ENCODE measurements around the gene SCARB2.

The SCARB2 gene

GRCh38 chr4:76199664-76200211 is 13.9 kb downstream of the SCARB2 start:
- Histone ChIP-seq H3K4me1 (ENCODE audit: control insufficient read depth, insufficient read depth, low read length) (peaks cover 51% of the 10 kb centered on the region), H3K4me3 (ENCODE audit: low read length in 2 of 2) (peak overlapping the region in 1 of 2 donors; percentile 16), H3K36me3 (ENCODE audit: control insufficient read depth in 2 of 2, insufficient read depth in 2 of 2, low read length in 2 of 2) (peaks cover 0 to 9% of the 10 kb centered on the region in 2 donors), H3K9me3 (ENCODE audit: control insufficient read depth in 2 of 2, low read length in 2 of 2) (no peaks in the 10 kb centered on the region), H3K27me3 (ENCODE audit: control insufficient read depth in 1 of 2, insufficient read depth in 2 of 2, low read length in 2 of 2) (no peaks in the 10 kb centered on the region), H3K9ac (ENCODE audit: low read length in 2 of 2) (no peak overlapping the region), H3K27ac (ENCODE audit: low read length) (peak overlapping the region; percentile 42)

- Histone ChIP-seq H3K27ac (ENCODE audit: low read length) (peak overlapping the region; percentile 80), H3K4me3 (ENCODE audit: low read length in 2 of 2) (peak overlapping the region; percentile 10 to 44)
Observed at GRCh38 chr4:76198411-76199237, 15.0 kb downstream of the SCARB2 start.

GRCh38 chr4:76197971-76198410 is 15.6 kb downstream of the SCARB2 start:
- Histone ChIP-seq H3K9me3 (ENCODE audit: control insufficient read depth in 2 of 2, low read length in 2 of 2) (no peaks in the 10 kb centered on the region), H3K4me1 (ENCODE audit: control insufficient read depth, insufficient read depth, low read length) (peaks cover 41% of the 10 kb centered on the region), H3K27ac (ENCODE audit: low read length) (peak overlapping the region; percentile 80), H3K27me3 (ENCODE audit: control insufficient read depth in 1 of 2, insufficient read depth in 2 of 2, low read length in 2 of 2) (no peaks in the 10 kb centered on the region), H3K9ac (ENCODE audit: low read length in 2 of 2) (peak overlapping the region; percentile 30 to 60), H3K36me3 (ENCODE audit: control insufficient read depth in 2 of 2, insufficient read depth in 2 of 2, low read length in 2 of 2) (peaks cover 8 to 19% of the 10 kb centered on the region in 2 donors), H3K4me3 (ENCODE audit: low read length in 2 of 2) (peak overlapping the region; percentile 10 to 44)

More at GRCh38 chr4:76198411-76199237, 15.0 kb downstream of the SCARB2 start:
- Histone ChIP-seq H3K4me1 (ENCODE audit: control insufficient read depth, insufficient read depth, low read length) (peaks cover 45% of the 10 kb centered on the region), H3K27me3 (ENCODE audit: control insufficient read depth in 1 of 2, insufficient read depth in 2 of 2, low read length in 2 of 2) (no peaks in the 10 kb centered on the region), H3K9ac (ENCODE audit: low read length in 2 of 2) (peak overlapping the region; percentile 30 to 60), H3K36me3 (ENCODE audit: control insufficient read depth in 2 of 2, insufficient read depth in 2 of 2, low read length in 2 of 2) (peaks cover 2 to 15% of the 10 kb centered on the region in 2 donors), H3K9me3 (ENCODE audit: control insufficient read depth in 2 of 2, low read length in 2 of 2) (no peaks in the 10 kb centered on the region)

GRCh38 chr4:76197031-76197743 is 16.4 kb downstream of the SCARB2 start:
- H3K4me3 ChIP-seq (ENCODE audit: low read length in 2 of 2): peak overlapping the region in 1 of 2 donors; percentile 22
- no peaks in the 10 kb centered on the region for H3K27me3 ChIP-seq (ENCODE audit: control insufficient read depth in 1 of 2, insufficient read depth in 2 of 2, low read length in 2 of 2)
- peak overlapping the region in 1 of 2 donors; percentile 12 for H3K9ac ChIP-seq (ENCODE audit: low read length in 2 of 2)
- peaks cover 40% of the 10 kb centered on the region for H3K4me1 ChIP-seq (ENCODE audit: control insufficient read depth, insufficient read depth, low read length)
- H3K27ac ChIP-seq (ENCODE audit: low read length): peak overlapping the region; percentile 80
- H3K36me3 ChIP-seq (ENCODE audit: control insufficient read depth in 2 of 2, insufficient read depth in 2 of 2, low read length in 2 of 2): peaks cover 14 to 23% of the 10 kb centered on the region in 2 donors
- H3K9me3 ChIP-seq (ENCODE audit: control insufficient read depth in 2 of 2, low read length in 2 of 2): no peaks in the 10 kb centered on the region

- no peaks in the 10 kb centered on the region for H3K27me3 ChIP-seq (ENCODE audit: control insufficient read depth in 1 of 2, insufficient read depth in 2 of 2, low read length in 2 of 2)
- no peak overlapping the region for H3K4me3 ChIP-seq (ENCODE audit: low read length in 2 of 2)
- no peak overlapping the region for H3K9ac ChIP-seq (ENCODE audit: low read length in 2 of 2)
- H3K27ac ChIP-seq (ENCODE audit: low read length): no peak overlapping the region
- peaks cover 18 to 23% of the 10 kb centered on the region in 2 donors for H3K36me3 ChIP-seq (ENCODE audit: control insufficient read depth in 2 of 2, insufficient read depth in 2 of 2, low read length in 2 of 2)
- peaks cover 40% of the 10 kb centered on the region for H3K4me1 ChIP-seq (ENCODE audit: control insufficient read depth, insufficient read depth, low read length)
- H3K9me3 ChIP-seq (ENCODE audit: control insufficient read depth in 2 of 2, low read length in 2 of 2): no peaks in the 10 kb centered on the region
Observed at GRCh38 chr4:76196376-76196775, 17.2 kb downstream of the SCARB2 start.

- Histone ChIP-seq H3K9ac (ENCODE audit: low read length in 2 of 2) (no peak overlapping the region), H3K27ac (ENCODE audit: low read length) (no peak overlapping the region), H3K4me3 (ENCODE audit: low read length in 2 of 2) (no peak overlapping the region), H3K27me3 (ENCODE audit: control insufficient read depth in 1 of 2, insufficient read depth in 2 of 2, low read length in 2 of 2) (no peaks in the 10 kb centered on the region), H3K36me3 (ENCODE audit: control insufficient read depth in 2 of 2, insufficient read depth in 2 of 2, low read length in 2 of 2) (peaks cover 22 to 23% of the 10 kb centered on the region in 2 donors), H3K4me1 (ENCODE audit: control insufficient read depth, insufficient read depth, low read length) (peaks cover 32% of the 10 kb centered on the region), H3K9me3 (ENCODE audit: control insufficient read depth in 2 of 2, low read length in 2 of 2) (no peaks in the 10 kb centered on the region)
Observed at GRCh38 chr4:76195326-76195725, 18.3 kb downstream of the SCARB2 start.

- Histone ChIP-seq H3K9ac (ENCODE audit: low read length in 2 of 2) (no peak overlapping the region), H3K4me3 (ENCODE audit: low read length in 2 of 2) (no peak overlapping the region), H3K36me3 (ENCODE audit: control insufficient read depth in 2 of 2, insufficient read depth in 2 of 2, low read length in 2 of 2) (peaks cover 22 to 26% of the 10 kb centered on the region in 2 donors), H3K27ac (ENCODE audit: low read length) (no peak overlapping the region), H3K27me3 (ENCODE audit: control insufficient read depth in 1 of 2, insufficient read depth in 2 of 2, low read length in 2 of 2) (no peaks in the 10 kb centered on the region), H3K4me1 (ENCODE audit: control insufficient read depth, insufficient read depth, low read length) (peaks cover 26% of the 10 kb centered on the region), H3K9me3 (ENCODE audit: control insufficient read depth in 2 of 2, low read length in 2 of 2) (no peaks in the 10 kb centered on the region)
Observed at GRCh38 chr4:76194325-76194724, 19.3 kb downstream of the SCARB2 start.

- Histone ChIP-seq H3K4me1 (ENCODE audit: control insufficient read depth, insufficient read depth, low read length) (peaks cover 14% of the 10 kb centered on the region), H3K27me3 (ENCODE audit: control insufficient read depth in 1 of 2, insufficient read depth in 2 of 2, low read length in 2 of 2) (no peaks in the 10 kb centered on the region), H3K9me3 (ENCODE audit: control insufficient read depth in 2 of 2, low read length in 2 of 2) (no peaks in the 10 kb centered on the region), H3K36me3 (ENCODE audit: control insufficient read depth in 2 of 2, insufficient read depth in 2 of 2, low read length in 2 of 2) (peaks cover 24 to 25% of the 10 kb centered on the region in 2 donors), H3K27ac (ENCODE audit: low read length) (no peak overlapping the region), H3K9ac (ENCODE audit: low read length in 2 of 2) (no peak overlapping the region), H3K4me3 (ENCODE audit: low read length in 2 of 2) (no peak overlapping the region)
Observed at GRCh38 chr4:76192236-76192635, 21.4 kb downstream of the SCARB2 start.

GRCh38 chr4:76188557-76188956 is 25.1 kb downstream of the SCARB2 start:
- Histone ChIP-seq H3K4me1 (ENCODE audit: control insufficient read depth, insufficient read depth, low read length) (peaks cover 8% of the 10 kb centered on the region), H3K27me3 (ENCODE audit: control insufficient read depth in 1 of 2, insufficient read depth in 2 of 2, low read length in 2 of 2) (no peaks in the 10 kb centered on the region), H3K4me3 (ENCODE audit: low read length in 2 of 2) (no peak overlapping the region), H3K27ac (ENCODE audit: low read length) (no peak overlapping the region), H3K36me3 (ENCODE audit: control insufficient read depth in 2 of 2, insufficient read depth in 2 of 2, low read length in 2 of 2) (peaks cover 16 to 29% of the 10 kb centered on the region in 2 donors), H3K9me3 (ENCODE audit: control insufficient read depth in 2 of 2, low read length in 2 of 2) (no peaks in the 10 kb centered on the region), H3K9ac (ENCODE audit: low read length in 2 of 2) (no peak overlapping the region)

- H3K27ac ChIP-seq (ENCODE audit: low read length): no peak overlapping the region
- no peaks in the 10 kb centered on the region for H3K27me3 ChIP-seq (ENCODE audit: control insufficient read depth in 1 of 2, insufficient read depth in 2 of 2, low read length in 2 of 2)
- peaks cover 8% of the 10 kb centered on the region for H3K4me1 ChIP-seq (ENCODE audit: control insufficient read depth, insufficient read depth, low read length)
- no peaks in the 10 kb centered on the region for H3K9me3 ChIP-seq (ENCODE audit: control insufficient read depth in 2 of 2, low read length in 2 of 2)
- H3K36me3 ChIP-seq (ENCODE audit: control insufficient read depth in 2 of 2, insufficient read depth in 2 of 2, low read length in 2 of 2): peaks cover 14 to 25% of the 10 kb centered on the region in 2 donors
- H3K4me3 ChIP-seq (ENCODE audit: low read length in 2 of 2): no peak overlapping the region
- no peak overlapping the region for H3K9ac ChIP-seq (ENCODE audit: low read length in 2 of 2)
Observed at GRCh38 chr4:76188149-76188548, 25.5 kb downstream of the SCARB2 start.

Measured in stomach smooth muscle (tissue), 2 donors.